Measurements from ENCODE around the gene PSAPL1. TPM values are rescaled to one million over a fixed set of nuclear protein-coding genes. Genes with fewer than 3 reads are reported as not detected.

PSAPL1 gene
- total RNA-seq, 6 experiments from 2014 or later: not detected

GRCh38 chr4:7451434-7451789 lies 16.7 kb upstream of the PSAPL1 start:
- TF ChIP-seq CTCF (IDR thresholded peaks at IDR 0.05) (no peak), POLR2A (IDR thresholded peaks at IDR 0.05) (no peak)
- H3K27ac ChIP-seq: no peak overlapping the region
- no peaks in the 10 kb centered on the region for H3K4me1 ChIP-seq
- no peaks in the 10 kb centered on the region for H3K27me3 ChIP-seq
- intact Hi-C loops (cut with DNase I): no loop called here
- H3K36me3 ChIP-seq: no peaks in the 10 kb centered on the region
- WGBS (ENCODE audit: insufficient coverage, low coverage, low lambda C conversion rate, missing lambda C conversion rate): no CpG with 5 or more reads among the region's 2 CpGs
- no peak overlapping the region for H3K4me3 ChIP-seq
- H3K9me3 ChIP-seq: no peaks in the 10 kb centered on the region
- peak in 1 of 4 donors; percentile 38 for ATAC-seq
- DNase-seq: no peak

GRCh38 chr4:7450775-7451433 lies 16.2 kb upstream of the PSAPL1 start:
- Histone ChIP-seq H3K9me3 (no peaks in the 10 kb centered on the region), H3K4me1 (no peaks in the 10 kb centered on the region), H3K27ac (no peak overlapping the region), H3K4me3 (no peak overlapping the region), H3K36me3 (no peaks in the 10 kb centered on the region), H3K27me3 (no peaks in the 10 kb centered on the region)
- DNase-seq: no peak
- TF ChIP-seq CTCF (IDR thresholded peaks at IDR 0.05): no peak
- TF ChIP-seq POLR2A (IDR thresholded peaks at IDR 0.05): no peak
- WGBS (ENCODE audit: insufficient coverage, low coverage, low lambda C conversion rate, missing lambda C conversion rate): 64% methylated on average over 3 of the region's 5 CpGs
- intact Hi-C loops (cut with DNase I): no loop called here
- ATAC-seq: no peak

DNA sequence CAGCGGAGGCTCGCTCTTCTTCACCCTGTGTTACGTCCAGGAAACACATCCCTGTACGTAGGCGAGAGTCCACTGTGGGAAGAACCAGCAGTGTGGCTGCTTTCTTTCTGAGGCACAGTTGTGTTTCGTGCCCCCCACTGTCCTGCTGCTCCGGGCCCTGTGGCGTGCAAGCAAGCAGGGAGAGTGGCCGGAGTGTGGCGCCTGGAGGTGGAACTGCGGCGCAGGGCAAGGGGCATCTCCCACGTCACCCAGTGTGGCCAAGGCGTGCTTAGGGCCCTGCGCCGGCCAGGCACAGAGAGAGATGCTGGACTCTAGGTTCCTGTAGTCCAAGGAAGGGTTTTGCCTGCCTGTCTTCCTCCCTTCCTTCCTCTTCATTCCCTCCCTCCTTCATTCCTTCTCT lies 13.3 kb upstream of the PSAPL1 start:
- DNase-seq (no peak), ATAC-seq (no peak)
- 37% methylated on average over 5 of the region's 16 CpGs for WGBS (ENCODE audit: insufficient coverage, low coverage, low lambda C conversion rate, missing lambda C conversion rate)
- Histone ChIP-seq H3K4me3 (no peak overlapping the region), H3K4me1 (peaks cover 0 to 9% (median 0%) of the 10 kb centered on the region in 4 donors), H3K36me3 (no peaks in the 10 kb centered on the region), H3K9me3 (no peaks in the 10 kb centered on the region), H3K27ac (no peak overlapping the region), H3K27me3 (no peaks in the 10 kb centered on the region)
- TF ChIP-seq POLR2A (IDR thresholded peaks at IDR 0.05): no peak
- TF ChIP-seq CTCF (IDR thresholded peaks at IDR 0.05): no peak
- intact Hi-C loops (cut with DNase I): loop anchor here in 1 of 2 donors (10.0 kb wide), 1 partner anchor 253 kb away; the partner anchor contains the start of gene SORCS2

DNA sequence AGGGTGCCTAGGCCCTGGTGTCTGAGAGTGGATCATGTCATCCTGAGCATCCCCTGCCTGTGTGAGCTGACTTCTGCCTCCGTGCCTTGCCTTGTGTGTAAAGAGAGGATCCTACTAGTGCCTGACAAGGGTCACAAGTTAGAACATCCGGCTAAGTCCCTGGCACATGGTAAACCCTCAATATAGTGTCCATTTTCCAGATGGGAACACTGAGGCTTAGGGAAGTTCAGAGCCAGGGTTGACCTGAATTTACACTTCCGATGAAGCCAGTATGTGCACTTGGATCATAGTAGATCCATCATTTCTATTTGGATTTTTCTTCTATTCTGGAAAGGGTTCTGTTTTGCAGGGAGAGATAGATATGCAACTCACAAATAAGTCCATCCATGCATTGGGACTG lies 12.5 kb upstream of the PSAPL1 start:
- no peaks in the 10 kb centered on the region for H3K36me3 ChIP-seq
- H3K27me3 ChIP-seq: no peaks in the 10 kb centered on the region
- WGBS (ENCODE audit: insufficient coverage, low coverage, low lambda C conversion rate, missing lambda C conversion rate): 75% methylated on average over 2 of the region's 3 CpGs
- intact Hi-C loops (cut with DNase I): loop anchor here in 1 of 2 donors (10.0 kb wide), 1 partner anchor 252 kb away; the partner anchor contains the start of gene SORCS2
- peaks cover 0 to 9% (median 0%) of the 10 kb centered on the region in 4 donors for H3K4me1 ChIP-seq
- TF ChIP-seq CTCF (IDR thresholded peaks at IDR 0.05): no peak
- H3K4me3 ChIP-seq: no peak overlapping the region
- ATAC-seq (no peak), DNase-seq (no peak)
- no peak overlapping the region for H3K27ac ChIP-seq
- H3K9me3 ChIP-seq: no peaks in the 10 kb centered on the region
